SK-N-MC (cell line): ENCODE data around the gene CACNB4.

Source experiments
- EZH2 ChIP-seq: fragments of 200-600 bp; sonication (generic); IDR thresholded peaks from one replicate; pipeline ENCODE4 v1.6.1; 2017; ENCODE audit warnings: antibody characterized with exemption
- FOXP2 ChIP-seq: optimal IDR thresholded peaks from 2 replicates; pipeline ENCODE3; 2011; ENCODE audit warnings: mild to moderate bottlenecking, moderate library complexity; ENCODE audit not compliant: insufficient read depth; ENCODE audit errors: extremely low read length, control extremely low read depth
- POLR2AphosphoS5 ChIP-seq: IDR thresholded peaks from 2 replicates; pipeline ENCODE4 v1.6.1; 2012; ENCODE audit warnings: mild to moderate bottlenecking, low read depth, low read length, borderline replicate concordance

- TF ChIP-seq POLR2AphosphoS5 (no peak), EZH2 (no peak), FOXP2 (no peak)
Observed at GRCh38 chr2:151946250-151946884, 152.5 kb downstream of the CACNB4 start.
